ENCODE data around the gene MT1M.

GRCh38 chr16:56679818-56680217 lies 47.4 kb downstream of the MT1M start:
- TF ChIP-seq CEBPB (IDR thresholded peaks at IDR 0.05) (no peak), HDAC2 (IDR thresholded peaks at IDR 0.05) (no peak), MAFK (IDR thresholded peaks at IDR 0.05; ENCODE audit: partially characterized antibody) (no peak), HOXB13 (CRISPR knock-in tag; IDR thresholded peaks at IDR 0.05; ENCODE audit: low read depth) (no peak), CTCF (IDR thresholded peaks at IDR 0.05) (no peak), RNF2 (IDR thresholded peaks at IDR 0.05; ENCODE audit: borderline replicate concordance, low read depth) (no peak), POLR2A (IDR thresholded peaks at IDR 0.05; ENCODE audit: low read length) (no peak), HOXA7 (CRISPR knock-in tag; IDR thresholded peaks at IDR 0.05) (no peak), NPAS2 (CRISPR knock-in tag; IDR thresholded peaks at IDR 0.05; ENCODE audit: borderline replicate concordance) (no peak), NFE2L2 (conservative IDR thresholded peaks at IDR 0.05; ENCODE audit: low read length) (no peak), REST (IDR thresholded peaks at IDR 0.05) (no peak)
